Measurements from ENCODE around the gene LLPH.

- TF ChIP-seq NRF1 (IDR thresholded peaks at IDR 0.05; ENCODE audit: low read depth, low read length) (no peak), CTCF (IDR thresholded peaks at IDR 0.05) (peak; percentile 24; the same call in 1 of the 2 replicates), YY1 (IDR thresholded peaks at IDR 0.05; ENCODE audit: low read depth) (no peak), RFX5 (IDR thresholded peaks at IDR 0.05; ENCODE audit: low read length) (no peak), FOXM1 (IDR thresholded peaks at IDR 0.05; ENCODE audit: low read depth) (no peak), JUND (IDR thresholded peaks at IDR 0.05) (no peak), RAD21 (IDR thresholded peaks at IDR 0.05; ENCODE audit: low read length) (no peak)
Observed at GRCh38 chr12:66149702-66150398, 19.3 kb upstream of the LLPH start.

All from SK-N-SH (cell line).